HG03565 (cell line): Measurements from ENCODE around the gene RSRC1.

Experiments used
- ATAC-seq: cut with Tn5 transposase; IDR thresholded peaks from one replicate; pipeline ENCODE4 v1.9.1; 2021; ENCODE audit warnings: mild to moderate bottlenecking, moderate library complexity; ENCODE audit not compliant: unreplicated experiment

RSRC1 gene

GRCh38 chr3:158565076-158565475, 455.2 kb downstream of the RSRC1 start:
- no peak for ATAC-seq

DNA sequence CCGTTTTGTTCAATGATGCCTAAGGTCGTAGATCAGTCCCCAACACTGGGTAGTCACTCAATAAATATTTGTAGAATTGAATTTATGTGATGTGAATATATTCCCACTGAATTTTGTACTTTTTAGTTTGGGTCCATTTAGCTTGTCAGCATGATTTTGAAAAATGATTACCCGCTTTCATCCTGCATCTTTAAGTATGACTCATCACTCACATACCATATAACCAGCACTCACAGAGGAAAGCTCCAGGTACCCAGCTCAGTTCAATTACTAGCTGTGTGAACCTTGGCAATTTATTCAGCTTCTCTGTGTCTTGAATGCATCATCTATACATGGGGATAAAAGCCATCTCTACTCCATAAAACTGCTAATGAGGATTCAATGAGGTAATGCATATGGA, 458.9 kb downstream of the RSRC1 start:
- ATAC-seq: no peak

DNA sequence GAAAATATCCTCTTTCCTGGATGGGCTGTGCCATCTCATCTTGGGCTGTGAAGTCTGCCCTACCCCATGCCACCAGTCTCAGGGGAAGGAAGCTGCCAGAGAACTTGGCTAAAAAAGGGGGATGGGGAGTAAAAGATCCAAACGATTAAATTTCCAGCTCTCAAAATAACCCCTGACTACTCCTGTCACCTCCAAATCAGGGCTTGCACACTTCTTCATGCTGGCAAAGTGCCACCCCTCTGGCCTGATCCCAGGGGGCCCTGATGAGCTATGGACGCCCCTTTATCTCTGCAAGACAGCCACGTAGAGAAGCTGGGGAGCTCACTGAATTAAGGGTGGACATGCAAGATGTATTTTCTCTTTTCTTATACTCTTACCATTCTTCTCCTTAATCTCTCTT, 459.9 kb downstream of the RSRC1 start:
- no peak for ATAC-seq

GRCh38 chr3:158570999-158571702, 461.3 kb downstream of the RSRC1 start, which contains the start of gene MLF1:
MLF1 (plus strand) TSS chr3:158571194; CDS start chr3:158571301, 107 bp downstream.
- ATAC-seq: peak; percentile 100

DNA sequence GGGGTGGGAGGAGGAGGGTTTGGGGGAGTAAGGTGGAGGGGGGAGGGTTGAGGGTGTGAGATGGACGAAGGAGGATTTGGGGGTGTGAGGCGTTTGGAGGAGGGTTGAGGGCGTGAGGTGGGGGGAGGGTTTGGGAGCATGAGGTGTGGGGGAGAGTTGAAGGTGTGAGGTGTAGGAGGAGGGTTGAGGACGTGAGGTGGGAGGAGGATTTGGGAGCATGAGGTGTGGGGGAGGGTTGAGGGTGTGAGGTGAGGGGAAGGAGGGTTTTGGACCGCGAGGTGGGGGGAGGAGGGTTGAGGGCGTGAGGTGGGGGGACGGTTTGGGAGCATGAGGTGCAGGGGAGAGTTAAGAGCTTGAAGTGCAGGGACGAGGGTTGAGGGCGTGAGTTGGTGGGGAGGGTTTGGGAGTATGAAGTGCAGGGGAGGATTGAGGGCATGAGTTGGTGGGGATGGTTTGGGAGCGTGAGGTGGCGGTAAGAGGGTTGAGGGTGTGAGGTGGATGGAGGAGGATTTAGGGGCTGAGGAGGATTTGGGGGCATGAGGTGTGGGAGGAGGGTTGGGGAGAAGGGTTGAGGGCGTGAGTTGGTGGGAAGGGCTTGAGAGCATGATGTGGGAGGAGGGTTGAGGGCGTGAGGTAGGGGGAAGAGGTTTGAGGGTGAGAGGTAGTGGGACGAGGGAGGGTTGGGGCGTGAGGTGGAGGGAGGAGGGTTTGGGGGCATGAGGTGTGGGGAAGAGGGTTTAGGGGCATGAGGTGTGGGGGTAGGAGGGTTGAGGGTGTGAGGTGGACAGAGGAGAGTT, 462.3 kb downstream of the RSRC1 start:
- ATAC-seq: no peak

DNA sequence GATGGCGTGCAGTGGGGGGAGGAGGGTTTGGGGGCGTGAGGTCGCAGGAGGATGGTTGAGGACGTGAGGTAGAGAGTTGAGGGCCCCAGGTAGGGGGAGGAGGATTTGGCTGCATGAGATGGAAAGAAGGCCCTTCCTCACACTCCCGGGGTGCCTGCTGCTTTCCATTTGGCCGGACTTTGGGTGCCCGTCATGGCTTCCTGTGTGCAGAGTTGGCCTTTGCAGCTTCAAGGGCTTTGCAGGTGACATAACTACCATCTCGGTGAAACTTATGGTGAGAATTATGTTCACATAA, 462.8 kb downstream of the RSRC1 start:
- ATAC-seq: no peak

GRCh38 chr3:158573714-158574113, 463.8 kb downstream of the RSRC1 start:
- no peak for ATAC-seq

GRCh38 chr3:158574646-158575045, 464.8 kb downstream of the RSRC1 start:
- ATAC-seq: no peak

- ATAC-seq: no peak
Observed at GRCh38 chr3:158590223-158590622, 480.3 kb downstream of the RSRC1 start.
